H1 (cell line): Measurements from ENCODE around the gene TSPAN9. TPM values are rescaled to one million over a fixed set of nuclear protein-coding genes. Genes with fewer than 3 reads are reported as not detected.

Experiments used
- CREB1 ChIP-seq: IDR thresholded peaks from 2 replicates; pipeline ENCODE4 v1.6.1; 2012; ENCODE audit warnings: inconsistent platforms
- FOSL1 ChIP-seq: IDR thresholded peaks from 2 replicates; pipeline ENCODE4 v1.6.1; 2011; ENCODE audit warnings: mild to moderate bottlenecking, low read depth, low read length, moderate library complexity; ENCODE audit not compliant: insufficient read depth
- GABPA ChIP-seq: IDR thresholded peaks from 2 replicates; pipeline ENCODE4 v1.6.1; 2011; ENCODE audit warnings: mild to moderate bottlenecking, low read length, moderate library complexity, borderline replicate concordance; ENCODE audit not compliant: insufficient read depth
- GTF2F1 ChIP-seq: IDR thresholded peaks from 2 replicates; pipeline ENCODE4 v1.6.1; 2012; ENCODE audit warnings: low read depth, low read length, improper control_type of control experiment, borderline replicate concordance
- JUN ChIP-seq: IDR thresholded peaks from 2 replicates; pipeline ENCODE4 v1.6.1; 2011; ENCODE audit warnings: low read depth, mild to moderate bottlenecking, improper control_type of control experiment, low read length
- SUZ12 ChIP-seq: fragments of 200-600 bp; sonication (generic); IDR thresholded peaks from 2 replicates; pipeline ENCODE4 v1.6.1; 2012; ENCODE audit warnings: mild to moderate bottlenecking, inconsistent platforms, low read length, moderate library complexity, mixed read lengths
- polyA plus RNA-seq, 7 experiments: library from polyadenylated mRNA; depleted of rRNA in 3 of 7; stranded (reverse) in 5 of 7; unstranded in 2 of 7; fragments of >200 nt in 5 of 7; fragments of 200-250 nt in 2 of 7; gene quantifications; 1 replicate in 5 of 7; 2 replicates in 1 of 7; 4 replicates in 1 of 7; pipeline versions ENCODE4 v1.2.1 to v1.2.3, GENCODE V29; 2011 to 2013; ENCODE audit warnings: missing spikeins in 2 of 7, mixed read lengths in 2 of 7
- total RNA-seq: library from RNA; stranded (reverse); fragmentation: NEBNext Ultra II Directional; extraction: Animal tissue kit (Norgen Biotek cat#: 25700); gene quantifications from 2 replicates; pipeline ENCODE4 v1.2.1, GENCODE V29; 2021
- TF ChIP-seq, protein P1 (sequence below): IDR thresholded peaks from 2 replicates; pipeline ENCODE4 v1.6.1; 2011; ENCODE audit warnings: low read depth, mild to moderate bottlenecking, low read length; ENCODE audit not compliant: insufficient read depth

Gene TSPAN9
- total and polyA plus RNA-seq, 2 of the 8 experiments (the other 6 are each of a cell fraction or from before 2014, with no cell fraction given) = 11.5 to 29.1 TPM

DNA sequence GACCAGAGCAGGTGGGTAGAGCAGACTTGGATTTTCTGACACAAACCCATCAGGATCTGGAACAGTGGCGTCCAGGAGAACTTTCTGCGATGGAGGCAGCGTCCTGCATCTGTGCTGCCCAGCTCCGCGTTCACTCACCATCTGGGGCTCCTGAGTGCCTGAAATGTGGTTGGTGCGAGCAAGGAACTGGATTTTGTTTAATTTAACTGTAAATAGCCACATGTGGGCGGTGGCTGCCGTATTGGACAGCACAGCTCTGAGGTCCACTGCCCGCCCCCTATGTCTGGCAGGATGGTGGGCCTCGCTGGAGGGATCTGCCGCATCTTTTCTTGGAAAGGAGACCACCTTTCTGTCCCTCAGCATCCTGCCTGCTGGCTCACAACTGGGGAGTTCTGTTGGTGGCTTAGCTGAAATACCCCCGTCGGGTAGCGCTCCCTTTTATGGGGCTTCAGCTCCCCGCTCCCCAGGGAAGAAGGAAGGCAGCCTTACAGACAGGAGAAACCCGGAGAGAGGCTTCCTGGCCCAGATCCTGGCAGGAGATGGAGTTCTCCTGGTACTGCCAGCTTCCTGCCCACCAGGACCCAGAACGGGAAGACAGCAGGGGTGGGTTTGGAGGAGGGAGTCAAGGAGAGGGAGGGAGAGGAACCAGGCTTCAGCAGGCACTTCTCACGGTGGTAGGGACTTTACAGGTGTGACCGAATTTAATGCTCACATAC is 228.9 kb downstream of the TSPAN9 start (continued):
- TF ChIP-seq SUZ12 (no peak), JUN (no peak), CREB1 (no peak), GABPA (no peak), GTF2F1 (no peak), FOSL1 (no peak)
- TF ChIP-seq, protein P1, sequence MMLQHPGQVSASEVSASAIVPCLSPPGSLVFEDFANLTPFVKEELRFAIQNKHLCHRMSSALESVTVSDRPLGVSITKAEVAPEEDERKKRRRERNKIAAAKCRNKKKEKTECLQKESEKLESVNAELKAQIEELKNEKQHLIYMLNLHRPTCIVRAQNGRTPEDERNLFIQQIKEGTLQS = no peak
